GM10248 (cell line): Measurements from ENCODE around the gene CRHR2.
"Not testable (repeated sequence)": the region's sequence is repeated elsewhere in the genome, so short reads cannot be mapped to it uniquely, and the experiment has no call there.

Source experiments
- CTCF ChIA-PET: fragments of 300-600 bp; sonication (Branson Sonifier 250); formaldehyde crosslinking; extraction: SDS; loops from one replicate; lab custom pipeline; 2021; ENCODE audit warnings: antibody characterized with exemption; lab: Yijun Ruan, JAX
- POLR2A ChIA-PET: fragments of 350-650 bp; sonication (Branson Sonifier 250); formaldehyde crosslinking; extraction: SDS; loops from one replicate; lab custom pipeline; 2020; ENCODE audit warnings: antibody characterized with exemption; lab: Yijun Ruan, JAX
- DNase-seq: peaks from one replicate; pipeline ENCODE4 v3.0.0; 2012; ENCODE audit errors: extremely low spot score
- TF ChIP-seq, protein P1 (sequence below): IDR thresholded peaks from 2 replicates; pipeline ENCODE4 v1.5.1; 2012; ENCODE audit warnings: mild to moderate bottlenecking, low read depth; ENCODE audit errors: extremely low read depth, missing control alignments, control extremely low read depth

The CRHR2 gene

DNA sequence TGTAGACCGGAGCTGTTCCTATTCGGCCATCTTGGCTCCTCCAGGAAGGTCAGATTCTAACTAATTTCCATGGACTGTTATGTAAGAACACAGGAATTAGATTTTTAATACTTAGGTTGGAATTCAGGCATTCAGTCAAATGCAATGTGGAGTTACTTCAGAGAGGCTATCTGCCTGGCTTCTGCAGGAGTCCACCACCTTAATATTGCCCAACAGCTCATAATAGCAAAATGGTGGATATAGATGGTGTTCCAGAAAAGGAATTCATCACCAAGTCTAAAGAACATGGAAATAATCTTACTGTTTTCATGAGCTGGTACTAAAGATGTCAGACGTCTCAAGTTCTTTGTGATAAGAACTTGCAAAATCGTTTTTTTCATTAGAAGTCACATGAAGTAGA, 39.5 kb downstream of the CRHR2 start:
- ChIA-PET POLR2A (no interaction called here), CTCF (interaction anchor here (2.1 kb wide), 1 partner anchor 14 kb away, joined by 6 read pairs; no protein-coding TSS in a partner anchor)
- DNase-seq = no peak
- TF ChIP-seq, protein P1, sequence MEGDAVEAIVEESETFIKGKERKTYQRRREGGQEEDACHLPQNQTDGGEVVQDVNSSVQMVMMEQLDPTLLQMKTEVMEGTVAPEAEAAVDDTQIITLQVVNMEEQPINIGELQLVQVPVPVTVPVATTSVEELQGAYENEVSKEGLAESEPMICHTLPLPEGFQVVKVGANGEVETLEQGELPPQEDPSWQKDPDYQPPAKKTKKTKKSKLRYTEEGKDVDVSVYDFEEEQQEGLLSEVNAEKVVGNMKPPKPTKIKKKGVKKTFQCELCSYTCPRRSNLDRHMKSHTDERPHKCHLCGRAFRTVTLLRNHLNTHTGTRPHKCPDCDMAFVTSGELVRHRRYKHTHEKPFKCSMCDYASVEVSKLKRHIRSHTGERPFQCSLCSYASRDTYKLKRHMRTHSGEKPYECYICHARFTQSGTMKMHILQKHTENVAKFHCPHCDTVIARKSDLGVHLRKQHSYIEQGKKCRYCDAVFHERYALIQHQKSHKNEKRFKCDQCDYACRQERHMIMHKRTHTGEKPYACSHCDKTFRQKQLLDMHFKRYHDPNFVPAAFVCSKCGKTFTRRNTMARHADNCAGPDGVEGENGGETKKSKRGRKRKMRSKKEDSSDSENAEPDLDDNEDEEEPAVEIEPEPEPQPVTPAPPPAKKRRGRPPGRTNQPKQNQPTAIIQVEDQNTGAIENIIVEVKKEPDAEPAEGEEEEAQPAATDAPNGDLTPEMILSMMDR = no peak

DNA sequence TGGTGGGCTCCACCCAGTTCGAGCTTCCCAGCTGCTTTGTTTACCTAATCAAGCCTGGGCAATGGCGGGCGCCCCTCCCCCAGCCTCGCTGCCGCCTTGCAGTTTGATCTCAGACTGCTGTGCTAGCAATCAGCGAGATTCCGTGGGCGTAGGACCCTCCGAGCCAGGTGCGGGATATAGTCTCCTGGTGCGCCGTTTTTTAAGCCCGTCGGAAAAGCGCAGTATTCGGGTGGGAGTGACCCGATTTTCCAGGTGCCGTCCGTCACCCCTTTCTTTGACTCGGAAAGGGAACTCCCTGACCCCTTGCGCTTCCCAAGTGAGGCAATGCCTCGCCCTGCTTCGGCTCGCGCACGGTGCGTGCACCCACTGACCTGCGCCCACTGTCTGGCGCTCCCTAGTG, 39.9 kb downstream of the CRHR2 start:
- DNase-seq, CTCF ChIA-PET, POLR2A ChIA-PET: not testable (repeated sequence)

- ChIA-PET POLR2A (no interaction called here), CTCF (no interaction called here)
- no peak for DNase-seq
- TF ChIP-seq, protein P1 = no peak
Observed at GRCh38 chr7:30635798-30636197, 46.5 kb downstream of the CRHR2 start.

- no peak for DNase-seq
- ChIA-PET CTCF (no interaction called here), POLR2A (no interaction called here)
- TF ChIP-seq, protein P1 = no peak
Observed at GRCh38 chr7:30634634-30635201, 47.5 kb downstream of the CRHR2 start.

DNA sequence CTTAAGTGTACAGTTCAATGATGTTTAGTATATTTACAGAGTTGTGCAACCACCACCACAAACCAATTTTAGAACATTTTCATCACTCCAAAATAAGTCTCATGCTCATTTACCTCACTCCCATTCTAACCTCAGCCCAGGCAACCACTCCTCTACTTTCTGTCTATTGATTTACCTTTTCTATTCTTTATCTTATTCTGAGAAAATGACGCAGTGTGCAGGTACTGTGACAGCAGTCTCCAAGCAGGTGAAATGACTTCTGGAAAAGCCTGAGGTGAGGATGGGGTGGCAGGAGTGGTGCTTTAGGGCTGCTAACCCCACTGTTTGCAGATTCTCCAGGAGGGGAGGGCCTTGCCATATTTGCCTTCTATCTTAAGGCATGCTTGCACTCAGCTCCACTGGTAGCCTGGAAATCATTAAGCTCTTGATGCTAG, 48.0 kb downstream of the CRHR2 start:
- ChIA-PET POLR2A (no interaction called here), CTCF (no interaction called here)
- TF ChIP-seq, protein P1 = no peak
- DNase-seq = no peak

DNA sequence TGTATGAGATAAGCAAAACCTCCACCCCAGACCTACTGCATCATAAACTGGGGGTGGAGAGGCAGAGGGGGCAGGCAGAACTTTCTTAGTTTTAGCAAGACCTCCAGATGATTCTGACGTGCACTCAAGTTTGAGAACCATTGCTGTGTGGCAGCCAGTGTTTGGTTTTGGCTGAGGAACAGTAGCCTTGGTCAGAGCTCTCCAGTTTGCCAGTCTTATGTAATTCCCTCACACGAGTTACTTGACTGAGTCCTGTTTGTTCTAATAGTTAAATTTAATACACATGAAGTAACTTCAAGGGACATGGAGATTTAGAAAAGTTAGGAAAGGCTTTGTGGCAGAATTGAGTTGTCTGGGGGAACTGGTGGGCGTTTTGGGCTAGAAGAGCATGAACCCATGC, 49.0 kb downstream of the CRHR2 start:
- ChIA-PET CTCF (interaction anchor here (0.7 to 1.6 kb wide), 3 partner anchors 54 to 107 kb away, joined by 3 to 6 read pairs (median 3); no protein-coding TSS in a partner anchor), POLR2A (no interaction called here)
- TF ChIP-seq, protein P1 = no peak
- DNase-seq = no peak

GRCh38 chr7:30630986-30631385, 51.3 kb downstream of the CRHR2 start:
- ChIA-PET CTCF (interaction anchor here (1.0 to 1.1 kb wide), 3 partner anchors 9 to 13 kb away, joined by 3 to 4 read pairs (median 3); no protein-coding TSS in a partner anchor), POLR2A (interaction anchor here (0.7 kb wide), 1 partner anchor 168 kb away, joined by 10 read pairs; no protein-coding TSS in a partner anchor)
- DNase-seq = peak; percentile 36
- TF ChIP-seq, protein P1 = no peak
